Karpas-422 (cell line): ENCODE results near the gene HTRA1. TPM values are rescaled to one million over a fixed set of nuclear protein-coding genes. Genes with fewer than 3 reads are reported as not detected.

Experiments used
- DNase-seq: peaks from one replicate; pipeline ENCODE4 v3.0.0-alpha.2; 2015
- H2AFZ ChIP-seq: fragments of 200-600 bp; sonication (generic); 2 replicates; pipeline ENCODE4 v1.6.1; 2014; ENCODE audit warnings: antibody characterized with exemption, low read length, mixed read lengths
- H3K27ac ChIP-seq: fragments of 200-600 bp; sonication (generic); 2 replicates; pipeline ENCODE4 v1.5.1; 2014; ENCODE audit warnings: mild to moderate bottlenecking, low read length, moderate library complexity
- H3K27me3 ChIP-seq: fragments of 200-600 bp; sonication (generic); 2 replicates; pipeline ENCODE4 v1.6.1; 2014; ENCODE audit warnings: low read length, mixed read lengths
- H3K36me3 ChIP-seq: fragments of 200-600 bp; sonication (generic); 2 replicates; pipeline ENCODE4 v1.6.1; 2014; ENCODE audit warnings: low read length, mixed read lengths; ENCODE audit not compliant: insufficient read depth
- H3K4me1 ChIP-seq: fragments of 200-600 bp; sonication (generic); 2 replicates; pipeline ENCODE4 v1.6.1; 2014; ENCODE audit warnings: mild to moderate bottlenecking, low read length, mixed read lengths
- H3K4me2 ChIP-seq: fragments of 200-600 bp; sonication (generic); 2 replicates; pipeline ENCODE4 v1.6.1; 2014; ENCODE audit warnings: low read length, low read depth, mild to moderate bottlenecking; ENCODE audit not compliant: poor library complexity, severe bottlenecking
- H3K4me3 ChIP-seq: fragments of 200-600 bp; sonication (generic); 2 replicates; pipeline ENCODE4 v1.5.1; 2014; ENCODE audit warnings: mild to moderate bottlenecking, antibody characterized with exemption, low read length, mixed read lengths
- H3K79me2 ChIP-seq: fragments of 200-600 bp; sonication (generic); 2 replicates; pipeline ENCODE4 v1.6.1; 2014; ENCODE audit warnings: mild to moderate bottlenecking, low read length, mixed read lengths
- H3K9ac ChIP-seq: fragments of 200-600 bp; sonication (generic); 2 replicates; pipeline ENCODE4 v1.6.0; 2014; ENCODE audit warnings: low read length
- H3K9me2 ChIP-seq: fragments of 200-600 bp; sonication (generic), shearing (Covaris generic); replicated peaks from 2 replicates; pipeline ENCODE4 v1.6.0; 2014; ENCODE audit warnings: mild to moderate bottlenecking, low read length, moderate library complexity; ENCODE audit not compliant: insufficient read depth
- H3K9me3 ChIP-seq: fragments of 300-700, 200-600 bp; sonication (generic); 2 replicates; pipeline ENCODE4 v1.6.1; 2014; ENCODE audit warnings: low read length, mixed read lengths
- H4K20me1 ChIP-seq: fragments of 200-600 bp; sonication (generic); 2 replicates; pipeline ENCODE4 v1.6.1; 2014; ENCODE audit warnings: mild to moderate bottlenecking, antibody characterized with exemption, low read length, low read depth; ENCODE audit not compliant: insufficient read depth
- total RNA-seq: library from RNA; depleted of rRNA; stranded (reverse); fragments of >200 nt; shearing (Covaris generic); gene quantifications from 2 replicates; pipeline ENCODE4 v1.2.3, GENCODE V29; 2014; ENCODE audit warnings: low replicate concordance

Gene HTRA1
- total RNA-seq, 1 experiment from 2014 or later, result not detected

GRCh38 chr10:122458693-122459092 is 2.7 kb upstream of the HTRA1 start:
- Histone ChIP-seq H3K9ac (no peak overlapping the region), H3K9me3 (no peaks in the 10 kb centered on the region), H3K27ac (no peak overlapping the region), H4K20me1 (no peaks in the 10 kb centered on the region), H3K4me3 (no peak overlapping the region), H3K27me3 (no peaks in the 10 kb centered on the region), H3K36me3 (no peaks in the 10 kb centered on the region), H3K79me2 (no peaks in the 10 kb centered on the region), H3K4me2 (no peak overlapping the region), H3K4me1 (no peaks in the 10 kb centered on the region), H3K9me2 (no peaks in the 10 kb centered on the region), H2AFZ (no peak overlapping the region)
- DNase-seq, result no peak

DNA sequence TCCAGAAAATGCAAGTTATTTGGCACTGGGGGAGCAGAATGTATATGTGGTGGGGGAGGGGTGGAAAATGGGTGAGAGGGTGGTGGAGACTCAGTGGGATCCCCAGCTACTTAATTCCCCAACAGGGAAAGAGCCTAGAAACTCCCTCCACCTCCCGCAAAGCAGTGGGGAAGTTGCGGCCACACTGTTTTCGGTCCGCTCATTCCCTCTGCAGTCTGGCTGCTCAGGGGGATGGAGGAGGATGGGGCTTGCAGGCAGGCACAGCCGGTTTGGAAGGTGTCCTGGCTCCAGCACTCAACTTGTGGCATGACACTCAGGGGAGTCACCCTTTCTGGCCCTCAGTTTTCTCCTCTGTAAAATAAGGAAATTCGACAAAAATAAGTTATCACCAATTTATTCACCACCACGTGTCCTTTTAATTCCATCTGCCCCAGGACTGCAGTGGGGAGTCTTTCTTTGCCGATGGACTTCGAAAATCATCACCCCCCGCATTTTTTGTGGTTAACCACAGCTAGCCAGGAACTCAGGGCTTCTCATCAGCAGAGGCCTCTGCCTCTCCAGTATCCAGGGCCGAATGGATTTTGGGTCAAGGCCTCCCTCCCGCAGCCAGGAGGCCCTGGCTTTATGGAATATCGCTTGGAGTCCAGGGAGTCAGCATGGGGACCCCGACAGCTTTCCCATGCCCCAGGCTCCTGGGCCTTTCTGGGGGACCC is 1.6 kb upstream of the HTRA1 start:
- no peaks in the 10 kb centered on the region for H3K4me1 ChIP-seq
- no peaks in the 10 kb centered on the region for H3K9me3 ChIP-seq

DNA sequence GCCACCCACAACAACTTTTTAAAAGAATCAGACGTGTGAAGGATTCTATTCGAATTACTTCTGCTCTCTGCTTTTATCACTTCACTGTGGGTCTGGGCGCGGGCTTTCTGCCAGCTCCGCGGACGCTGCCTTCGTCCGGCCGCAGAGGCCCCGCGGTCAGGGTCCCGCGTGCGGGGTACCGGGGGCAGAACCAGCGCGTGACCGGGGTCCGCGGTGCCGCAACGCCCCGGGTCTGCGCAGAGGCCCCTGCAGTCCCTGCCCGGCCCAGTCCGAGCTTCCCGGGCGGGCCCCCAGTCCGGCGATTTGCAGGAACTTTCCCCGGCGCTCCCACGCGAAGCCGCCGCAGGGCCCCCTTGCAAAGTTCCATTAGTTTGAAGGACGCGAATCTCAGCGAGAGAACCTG is 461 bp upstream of the HTRA1 start:
- H3K4me3 ChIP-seq, result no peak overlapping the region
- no peaks in the 10 kb centered on the region for H3K9me3 ChIP-seq
- no peak overlapping the region for H3K4me2 ChIP-seq
- no peaks in the 10 kb centered on the region for H4K20me1 ChIP-seq
- H2AFZ ChIP-seq, result no peak overlapping the region
- no peak for DNase-seq
- no peak overlapping the region for H3K9ac ChIP-seq
- no peaks in the 10 kb centered on the region for H3K36me3 ChIP-seq
- H3K27me3 ChIP-seq, result no peaks in the 10 kb centered on the region
- no peaks in the 10 kb centered on the region for H3K79me2 ChIP-seq
- no peaks in the 10 kb centered on the region for H3K4me1 ChIP-seq
- no peaks in the 10 kb centered on the region for H3K9me2 ChIP-seq
- H3K27ac ChIP-seq, result no peak overlapping the region

More for the DNA sequence above, 1.6 kb upstream of the HTRA1 start:
- Histone ChIP-seq H4K20me1 (no peaks in the 10 kb centered on the region), H3K36me3 (no peaks in the 10 kb centered on the region), H3K4me3 (no peak overlapping the region), H3K9me2 (no peaks in the 10 kb centered on the region), H3K4me2 (no peak overlapping the region), H3K27me3 (no peaks in the 10 kb centered on the region), H3K27ac (no peak overlapping the region), H3K9ac (no peak overlapping the region), H3K79me2 (no peaks in the 10 kb centered on the region), H2AFZ (no peak overlapping the region)
- DNase-seq, result no peak

DNA sequence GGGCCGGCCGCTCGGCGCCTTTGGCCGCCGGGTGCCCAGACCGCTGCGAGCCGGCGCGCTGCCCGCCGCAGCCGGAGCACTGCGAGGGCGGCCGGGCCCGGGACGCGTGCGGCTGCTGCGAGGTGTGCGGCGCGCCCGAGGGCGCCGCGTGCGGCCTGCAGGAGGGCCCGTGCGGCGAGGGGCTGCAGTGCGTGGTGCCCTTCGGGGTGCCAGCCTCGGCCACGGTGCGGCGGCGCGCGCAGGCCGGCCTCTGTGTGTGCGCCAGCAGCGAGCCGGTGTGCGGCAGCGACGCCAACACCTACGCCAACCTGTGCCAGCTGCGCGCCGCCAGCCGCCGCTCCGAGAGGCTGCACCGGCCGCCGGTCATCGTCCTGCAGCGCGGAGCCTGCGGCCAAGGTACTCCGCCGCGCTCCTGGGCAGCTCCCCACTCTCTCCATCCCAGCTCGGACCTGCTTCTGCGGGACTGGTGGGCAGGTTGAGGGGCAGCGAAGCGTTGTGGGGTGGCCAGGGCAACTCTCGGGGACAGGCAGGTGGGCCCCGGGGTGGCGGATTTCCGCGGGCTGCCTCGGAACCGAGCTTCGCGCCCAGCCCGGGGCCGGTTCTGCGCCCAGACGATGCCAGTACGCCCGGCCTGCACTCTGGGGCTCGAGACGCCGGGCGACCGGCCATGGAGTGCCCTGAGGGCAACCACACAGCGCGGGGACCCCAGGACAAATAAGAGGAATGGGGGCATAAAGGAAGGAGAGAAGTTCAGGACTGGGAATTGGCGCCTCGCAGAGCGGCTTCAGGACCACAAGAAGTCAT is 578 bp downstream of the HTRA1 start:
- Histone ChIP-seq H3K27me3 (no peaks in the 10 kb centered on the region), H3K27ac (no peak overlapping the region), H4K20me1 (no peaks in the 10 kb centered on the region), H3K9me3 (no peaks in the 10 kb centered on the region), H3K4me1 (no peaks in the 10 kb centered on the region), H3K4me2 (no peak overlapping the region), H3K36me3 (no peaks in the 10 kb centered on the region), H3K9ac (no peak overlapping the region), H2AFZ (no peak overlapping the region), H3K4me3 (no peak overlapping the region), H3K9me2 (no peaks in the 10 kb centered on the region), H3K79me2 (no peaks in the 10 kb centered on the region)
- no peak for DNase-seq

GRCh38 chr10:122462533-122463465 is 1.4 kb downstream of the HTRA1 start:
- Histone ChIP-seq H3K27me3 (no peaks in the 10 kb centered on the region), H3K9ac (no peak overlapping the region), H4K20me1 (no peaks in the 10 kb centered on the region), H3K27ac (no peak overlapping the region), H3K4me3 (no peak overlapping the region), H3K4me1 (no peaks in the 10 kb centered on the region), H2AFZ (no peak overlapping the region), H3K9me2 (no peaks in the 10 kb centered on the region), H3K36me3 (no peaks in the 10 kb centered on the region), H3K9me3 (no peaks in the 10 kb centered on the region), H3K79me2 (no peaks in the 10 kb centered on the region), H3K4me2 (no peak overlapping the region)
- no peak for DNase-seq

DNA sequence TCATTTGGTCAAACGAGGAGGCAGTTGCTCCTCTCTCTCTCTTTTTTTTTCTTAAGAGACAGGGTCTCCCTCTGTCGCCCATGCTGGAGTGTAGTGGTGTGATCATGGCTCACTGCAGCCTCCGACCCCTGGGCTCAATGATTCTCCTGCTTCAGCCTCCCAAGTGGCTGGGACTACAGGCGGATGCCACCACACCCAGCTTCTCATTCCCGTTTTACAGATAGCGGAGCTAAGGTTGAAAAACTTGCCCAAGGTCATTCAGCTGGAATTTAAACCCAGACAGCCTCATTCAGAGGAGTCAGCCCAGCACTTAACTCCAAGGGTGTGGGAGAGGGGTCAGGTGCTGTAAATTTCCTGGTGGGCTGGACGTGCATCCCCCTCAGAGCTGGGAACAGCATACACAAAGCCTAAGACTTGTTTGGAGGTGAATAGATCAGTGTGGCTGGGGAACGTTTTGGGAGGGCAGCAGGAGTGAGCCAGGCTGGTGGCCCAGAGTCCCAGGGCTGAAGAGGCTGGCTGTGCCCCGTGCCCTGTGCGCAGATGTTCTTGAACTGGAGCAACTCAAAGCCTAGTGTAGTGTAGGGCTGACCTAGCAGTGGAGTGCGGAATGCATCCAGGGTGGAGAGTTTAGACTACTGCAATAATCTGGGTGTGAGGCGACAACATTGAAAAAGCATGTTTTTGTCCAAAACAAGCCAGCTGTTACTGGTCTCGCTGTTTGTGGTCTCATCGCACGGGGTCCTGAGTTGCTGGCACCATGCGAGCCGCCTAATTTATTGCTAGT is 2.3 kb downstream of the HTRA1 start:
- no peak overlapping the region for H3K4me2 ChIP-seq

DNA sequence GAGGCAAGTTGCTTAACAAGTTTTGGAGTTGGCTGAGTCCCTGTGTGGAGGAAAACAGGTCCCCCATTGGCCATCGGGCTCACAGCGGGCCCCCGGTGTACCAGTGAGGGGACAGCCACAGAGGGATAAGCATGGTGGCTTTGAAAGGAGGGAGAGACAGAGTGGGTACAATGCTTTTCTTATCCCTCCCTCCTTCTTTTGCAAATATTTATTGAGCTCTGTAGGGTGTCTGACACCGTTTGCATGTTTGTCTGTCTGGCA is 2.8 kb downstream of the HTRA1 start:
- no peak for DNase-seq
- Histone ChIP-seq H3K4me2 (no peak overlapping the region), H3K27me3 (no peaks in the 10 kb centered on the region), H3K27ac (no peak overlapping the region), H3K4me1 (no peaks in the 10 kb centered on the region), H2AFZ (no peak overlapping the region), H3K9me2 (no peaks in the 10 kb centered on the region), H3K36me3 (no peaks in the 10 kb centered on the region), H3K79me2 (no peaks in the 10 kb centered on the region), H3K9me3 (no peaks in the 10 kb centered on the region), H3K4me3 (no peak overlapping the region), H3K9ac (no peak overlapping the region), H4K20me1 (no peaks in the 10 kb centered on the region)

More for the DNA sequence above, 2.3 kb downstream of the HTRA1 start:
- H3K27me3 ChIP-seq, result no peaks in the 10 kb centered on the region
- no peaks in the 10 kb centered on the region for H3K79me2 ChIP-seq
- H3K36me3 ChIP-seq, result no peaks in the 10 kb centered on the region
- H3K4me1 ChIP-seq, result no peaks in the 10 kb centered on the region
- no peak overlapping the region for H3K9ac ChIP-seq
- no peaks in the 10 kb centered on the region for H3K9me2 ChIP-seq
- no peak overlapping the region for H3K27ac ChIP-seq
- no peak overlapping the region for H3K4me3 ChIP-seq
- H2AFZ ChIP-seq, result no peak overlapping the region
- no peaks in the 10 kb centered on the region for H4K20me1 ChIP-seq
- no peaks in the 10 kb centered on the region for H3K9me3 ChIP-seq
- DNase-seq, result no peak
